Lower leg skin (tissue), 4 donors: ENCODE results near the gene PARVG. TPM values are rescaled to one million over a fixed set of nuclear protein-coding genes. Genes with fewer than 3 reads are reported as not detected.
"Not testable (repeated sequence)": the region's sequence is repeated elsewhere in the genome, so short reads cannot be mapped to it uniquely, and the experiment has no call there.

Source experiments
- DNase-seq, 2 donors: peaks; one replicate each; pipeline ENCODE4 v3.0.0-alpha.2; 2019; ENCODE audit warnings: low spot score in 2 of 2
- H3K4me3 ChIP-seq: fragments of 200-600 bp; sonication (generic); 2 replicates; pipeline ENCODE4 v1.5.1; 2017; ENCODE audit warnings: mild to moderate bottlenecking, low read depth; ENCODE audit not compliant: poor library complexity, severe bottlenecking
- CTCF ChIP-seq, 3 donors: fragments of 450-650 bp; IDR thresholded peaks; one replicate each; pipeline ENCODE4 v1.5.1; 2016; ENCODE audit warnings: antibody characterized with exemption in 3 of 3, mild to moderate bottlenecking in 3 of 3, moderate library complexity in 2 of 3
- POLR2A ChIP-seq, 2 donors: fragments of 450-650 bp; IDR thresholded peaks; one replicate each; pipeline ENCODE4 v1.6.1; 2016 to 2017; ENCODE audit warnings: antibody characterized with exemption in 2 of 2, mild to moderate bottlenecking in 1 of 2, moderate library complexity in 1 of 2
- WGBS, 2 donors: methylation state at CpG; one replicate each; pipeline ENCODE4 v1.1.5; 2018; 5-methylcytosine and 5-hydroxymethylcytosine counted together
- intact Hi-C: fragments of 100-400 bp; cut with DNase I; formaldehyde crosslinking; loops from one replicate; pipeline ENCODE4 v1.15.0; 2023; ENCODE audit warnings: low total_unique reads
- total RNA-seq, 4 donors: library from RNA; depleted of rRNA; stranded (reverse); fragments of >200 nt; gene quantifications; one replicate each; pipeline ENCODE4 v1.1.0, GENCODE V29; 2016

Gene PARVG
- total RNA-seq, 4 donors from 2014 or later = 2.0 to 11.1 (median 4.5) TPM

GRCh38 chr22:44224166-44224565 is 43.4 kb downstream of the PARVG start:
- intact Hi-C loops = no loop called here
- WGBS, 2 donors = 26 to 30% methylated on average over 12 of the region's 12 CpGs
- no peak overlapping the region for H3K4me3 ChIP-seq
- peak in 1 of 2 donors; percentile 13 for DNase-seq
- TF ChIP-seq CTCF (IDR thresholded peaks at IDR 0.05) (no peak), POLR2A (IDR thresholded peaks at IDR 0.05) (no peak)

GRCh38 chr22:44225091-44225689 is 44.5 kb downstream of the PARVG start:
- intact Hi-C loops = no loop called here
- DNase-seq = no peak
- WGBS, 2 donors = 58 to 60% methylated on average over 10 to 11 of the region's 11 CpGs

GRCh38 chr22:44225812-44226211 is 45.1 kb downstream of the PARVG start:
- TF ChIP-seq POLR2A (IDR thresholded peaks at IDR 0.05) (no peak), CTCF (IDR thresholded peaks at IDR 0.05) (no peak)
- 66 to 73% methylated on average over 8 of the region's 8 CpGs for WGBS, 2 donors
- intact Hi-C loops = no loop called here
- no peak overlapping the region for H3K4me3 ChIP-seq
- DNase-seq = no peak

More at GRCh38 chr22:44225091-44225689, 44.5 kb downstream of the PARVG start:
- no peak for TF ChIP-seq POLR2A (IDR thresholded peaks at IDR 0.05)
- TF ChIP-seq CTCF (IDR thresholded peaks at IDR 0.05) = no peak
- no peak overlapping the region for H3K4me3 ChIP-seq

GRCh38 chr22:44229331-44229730 is 48.6 kb downstream of the PARVG start:
- TF ChIP-seq CTCF (IDR thresholded peaks at IDR 0.05) (no peak), POLR2A (IDR thresholded peaks at IDR 0.05) (no peak)
- intact Hi-C loops = no loop called here
- no peak for DNase-seq
- no peak overlapping the region for H3K4me3 ChIP-seq
- WGBS, 2 donors = 67 to 78% methylated on average over 3 of the region's 3 CpGs

- no peak for DNase-seq
- TF ChIP-seq CTCF (IDR thresholded peaks at IDR 0.05) (no peak), POLR2A (IDR thresholded peaks at IDR 0.05) (no peak)
- intact Hi-C loops = no loop called here
- 38 to 39% methylated on average over 2 of the region's 2 CpGs for WGBS, 2 donors
- no peak overlapping the region for H3K4me3 ChIP-seq
Measured at GRCh38 chr22:44229809-44230208, 49.1 kb downstream of the PARVG start.

DNA sequence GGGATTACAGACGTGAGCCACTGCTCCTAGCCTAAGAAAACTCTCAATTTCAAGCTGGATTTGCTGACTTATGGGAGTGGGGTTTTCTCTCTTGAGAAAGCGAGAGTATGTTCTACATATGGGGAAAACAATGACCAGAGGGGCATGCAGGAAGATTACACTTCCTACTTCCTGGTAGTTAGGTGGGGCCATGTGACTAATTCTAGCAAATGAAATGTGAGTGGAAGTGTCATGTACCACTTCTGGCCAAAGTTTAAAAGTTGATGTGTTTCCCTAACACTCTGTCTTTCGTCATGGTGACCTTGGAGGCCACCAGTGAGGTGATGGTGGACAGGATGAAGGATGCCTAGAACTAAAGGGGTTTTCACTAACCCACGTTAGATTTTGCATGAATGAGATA is 50.5 kb downstream of the PARVG start:
- 90 to 93% methylated on average over 4 of the region's 4 CpGs for WGBS, 2 donors
- no peak overlapping the region for H3K4me3 ChIP-seq
- intact Hi-C loops = no loop called here
- no peak for DNase-seq
- no peak for TF ChIP-seq CTCF (IDR thresholded peaks at IDR 0.05)
- TF ChIP-seq POLR2A (IDR thresholded peaks at IDR 0.05) = no peak

- intact Hi-C loops, H3K4me3 ChIP-seq, DNase-seq: not testable (repeated sequence)
- WGBS, 2 donors = 93 to 94% methylated on average over 12 of the region's 12 CpGs
Measured at GRCh38 chr22:44234372-44234771, 53.6 kb downstream of the PARVG start.
